ENCODE data around the gene GLRA2. TPM values are rescaled to one million over a fixed set of nuclear protein-coding genes. Genes with fewer than 3 reads are reported as not detected.

Gene GLRA2
- total and polyA plus RNA-seq, 3 experiments from 2014 or later, result not detected

- Mint-ChIP-seq H3K27me3 (peaks cover 0 to 2% of the 10 kb centered on the region in 2 donors), H3K27ac (no peak overlapping the region), H3K4me1 (no peaks in the 10 kb centered on the region), H3K4me3 (no peak overlapping the region), H3K9me3 (peaks cover 0 to 2% (median 0%) of the 10 kb centered on the region in 5 donors), H3K36me3 (no peaks in the 10 kb centered on the region)
- Histone ChIP-seq H3K9me3 (ENCODE audit: low read length) (no peaks in the 10 kb centered on the region), H3K4me1 (ENCODE audit: insufficient read depth, low read length) (no peaks in the 10 kb centered on the region), H3K27me3 (ENCODE audit: insufficient read depth, low read length, poor library complexity, severe bottlenecking) (no peaks in the 10 kb centered on the region), H3K27ac (ENCODE audit: low read depth, low read length) (no peak overlapping the region), H3K4me3 (ENCODE audit: low read length) (no peak overlapping the region), H3K36me3 (ENCODE audit: insufficient read depth, low read length) (no peaks in the 10 kb centered on the region)
- CTCF ChIA-PET, result no interaction called here
- POLR2A ChIA-PET, result no interaction called here
- DNase-seq, result no peak
These were observed 168.1 kb downstream of the GLRA2 start for GRCh38 chrX:14697451-14697850.

GRCh38 chrX:14698790-14699189 is 169.5 kb downstream of the GLRA2 start:
- ChIA-PET POLR2A (no interaction called here), CTCF (no interaction called here)
- H3K27ac ChIP-seq (ENCODE audit: low read depth, low read length), result no peak overlapping the region
- no peak overlapping the region for H3K4me3 ChIP-seq (ENCODE audit: low read length)
- no peaks in the 10 kb centered on the region for H3K9me3 ChIP-seq (ENCODE audit: low read length)
- Mint-ChIP-seq H3K27me3 (peaks cover 0 to 5% of the 10 kb centered on the region in 2 donors), H3K27ac (no peak overlapping the region), H3K9me3 (peaks cover 0 to 2% (median 0%) of the 10 kb centered on the region in 5 donors), H3K4me1 (no peaks in the 10 kb centered on the region), H3K4me3 (no peak overlapping the region), H3K36me3 (no peaks in the 10 kb centered on the region)
- no peaks in the 10 kb centered on the region for H3K27me3 ChIP-seq (ENCODE audit: insufficient read depth, low read length, poor library complexity, severe bottlenecking)
- H3K4me1 ChIP-seq (ENCODE audit: insufficient read depth, low read length), result no peaks in the 10 kb centered on the region
- H3K36me3 ChIP-seq (ENCODE audit: insufficient read depth, low read length), result no peaks in the 10 kb centered on the region
- DNase-seq, result no peak

GRCh38 chrX:14700982-14701381 is 171.6 kb downstream of the GLRA2 start:
- H3K4me3 Mint-ChIP-seq, result no peak overlapping the region

GRCh38 chrX:14702145-14702544 is 172.8 kb downstream of the GLRA2 start:
- Histone ChIP-seq H3K4me3 (ENCODE audit: low read length) (no peak overlapping the region), H3K27me3 (ENCODE audit: insufficient read depth, low read length, poor library complexity, severe bottlenecking) (no peaks in the 10 kb centered on the region), H3K9me3 (ENCODE audit: low read length) (no peaks in the 10 kb centered on the region), H3K4me1 (ENCODE audit: insufficient read depth, low read length) (no peaks in the 10 kb centered on the region), H3K27ac (ENCODE audit: low read depth, low read length) (no peak overlapping the region), H3K36me3 (ENCODE audit: insufficient read depth, low read length) (no peaks in the 10 kb centered on the region)
- Mint-ChIP-seq H3K36me3 (no peaks in the 10 kb centered on the region), H3K4me1 (no peaks in the 10 kb centered on the region), H3K9me3 (no peaks in the 10 kb centered on the region), H3K4me3 (no peak overlapping the region), H3K27ac (no peak overlapping the region), H3K27me3 (peaks cover 0 to 4% of the 10 kb centered on the region in 2 donors)
- no peak for DNase-seq
- ChIA-PET CTCF (no interaction called here), POLR2A (no interaction called here)

More at GRCh38 chrX:14700982-14701381, 171.6 kb downstream of the GLRA2 start:
- Mint-ChIP-seq H3K27me3 (peaks cover 0 to 4% of the 10 kb centered on the region in 2 donors), H3K4me1 (no peaks in the 10 kb centered on the region), H3K9me3 (no peaks in the 10 kb centered on the region), H3K36me3 (no peaks in the 10 kb centered on the region), H3K27ac (no peak overlapping the region)
- H3K4me1 ChIP-seq (ENCODE audit: insufficient read depth, low read length), result no peaks in the 10 kb centered on the region
- no peaks in the 10 kb centered on the region for H3K27me3 ChIP-seq (ENCODE audit: insufficient read depth, low read length, poor library complexity, severe bottlenecking)
- H3K9me3 ChIP-seq (ENCODE audit: low read length), result no peaks in the 10 kb centered on the region
- CTCF ChIA-PET, result no interaction called here
- DNase-seq, result no peak
- no peak overlapping the region for H3K4me3 ChIP-seq (ENCODE audit: low read length)
- no peak overlapping the region for H3K27ac ChIP-seq (ENCODE audit: low read depth, low read length)
- POLR2A ChIA-PET, result no interaction called here
- no peaks in the 10 kb centered on the region for H3K36me3 ChIP-seq (ENCODE audit: insufficient read depth, low read length)

- no peak overlapping the region for H3K4me3 Mint-ChIP-seq
- H3K27me3 Mint-ChIP-seq, result peaks cover 0 to 8% of the 10 kb centered on the region in 2 donors
- ChIA-PET CTCF (no interaction called here), POLR2A (no interaction called here)
- Histone ChIP-seq H3K4me3 (ENCODE audit: low read length) (no peak overlapping the region), H3K36me3 (ENCODE audit: insufficient read depth, low read length) (no peaks in the 10 kb centered on the region), H3K9me3 (ENCODE audit: low read length) (no peaks in the 10 kb centered on the region), H3K4me1 (ENCODE audit: insufficient read depth, low read length) (no peaks in the 10 kb centered on the region), H3K27ac (ENCODE audit: low read depth, low read length) (no peak overlapping the region), H3K27me3 (ENCODE audit: insufficient read depth, low read length, poor library complexity, severe bottlenecking) (no peaks in the 10 kb centered on the region)
- H3K4me1 Mint-ChIP-seq, result no peaks in the 10 kb centered on the region
- H3K9me3 Mint-ChIP-seq, result no peaks in the 10 kb centered on the region
- DNase-seq, result no peak
- no peak overlapping the region for H3K27ac Mint-ChIP-seq
- no peaks in the 10 kb centered on the region for H3K36me3 Mint-ChIP-seq
These were observed 182.8 kb downstream of the GLRA2 start for GRCh38 chrX:14712096-14712495.

- no peaks in the 10 kb centered on the region for H3K36me3 Mint-ChIP-seq
- no peaks in the 10 kb centered on the region for H3K4me1 ChIP-seq (ENCODE audit: insufficient read depth, low read length)
- H3K27ac ChIP-seq (ENCODE audit: low read depth, low read length), result no peak overlapping the region
- ChIA-PET POLR2A (no interaction called here), CTCF (no interaction called here)
- H3K27ac Mint-ChIP-seq, result no peak overlapping the region
- no peak overlapping the region for H3K4me3 Mint-ChIP-seq
- no peak for DNase-seq
- H3K27me3 ChIP-seq (ENCODE audit: insufficient read depth, low read length, poor library complexity, severe bottlenecking), result no peaks in the 10 kb centered on the region
- H3K36me3 ChIP-seq (ENCODE audit: insufficient read depth, low read length), result no peaks in the 10 kb centered on the region
- H3K4me1 Mint-ChIP-seq, result no peaks in the 10 kb centered on the region
- H3K4me3 ChIP-seq (ENCODE audit: low read length), result no peak overlapping the region
- H3K9me3 Mint-ChIP-seq, result peaks cover 0 to 3% (median 0%) of the 10 kb centered on the region in 5 donors
- no peaks in the 10 kb centered on the region for H3K9me3 ChIP-seq (ENCODE audit: low read length)
- H3K27me3 Mint-ChIP-seq, result peaks cover 0 to 7% of the 10 kb centered on the region in 2 donors
These were observed 188.6 kb downstream of the GLRA2 start for GRCh38 chrX:14717949-14718348.

- ChIA-PET CTCF (no interaction called here), POLR2A (no interaction called here)
- H3K27ac Mint-ChIP-seq, result no peak overlapping the region
- Histone ChIP-seq H3K4me1 (ENCODE audit: insufficient read depth, low read length) (no peaks in the 10 kb centered on the region), H3K27ac (ENCODE audit: low read depth, low read length) (no peak overlapping the region), H3K4me3 (ENCODE audit: low read length) (no peak overlapping the region), H3K9me3 (ENCODE audit: low read length) (no peaks in the 10 kb centered on the region), H3K36me3 (ENCODE audit: insufficient read depth, low read length) (no peaks in the 10 kb centered on the region), H3K27me3 (ENCODE audit: insufficient read depth, low read length, poor library complexity, severe bottlenecking) (no peaks in the 10 kb centered on the region)
- no peaks in the 10 kb centered on the region for H3K36me3 Mint-ChIP-seq
- no peak overlapping the region for H3K4me3 Mint-ChIP-seq
- peaks cover 0 to 3% (median 0%) of the 10 kb centered on the region in 5 donors for H3K9me3 Mint-ChIP-seq
- no peaks in the 10 kb centered on the region for H3K4me1 Mint-ChIP-seq
- DNase-seq, result no peak
- H3K27me3 Mint-ChIP-seq, result peaks cover 0 to 7% of the 10 kb centered on the region in 2 donors
These were observed 189.1 kb downstream of the GLRA2 start for GRCh38 chrX:14718403-14718802.

- Mint-ChIP-seq H3K27me3 (no peaks in the 10 kb centered on the region), H3K9me3 (peaks cover 0 to 14% (median 3%) of the 10 kb centered on the region in 5 donors), H3K4me1 (no peaks in the 10 kb centered on the region), H3K4me3 (no peak overlapping the region), H3K27ac (no peak overlapping the region), H3K36me3 (no peaks in the 10 kb centered on the region)
- ChIA-PET CTCF (no interaction called here), POLR2A (no interaction called here)
- H3K27ac ChIP-seq (ENCODE audit: low read depth, low read length), result no peak overlapping the region
- H3K4me1 ChIP-seq (ENCODE audit: insufficient read depth, low read length), result no peaks in the 10 kb centered on the region
- no peaks in the 10 kb centered on the region for H3K9me3 ChIP-seq (ENCODE audit: low read length)
- no peaks in the 10 kb centered on the region for H3K36me3 ChIP-seq (ENCODE audit: insufficient read depth, low read length)
- no peaks in the 10 kb centered on the region for H3K27me3 ChIP-seq (ENCODE audit: insufficient read depth, low read length, poor library complexity, severe bottlenecking)
- no peak overlapping the region for H3K4me3 ChIP-seq (ENCODE audit: low read length)
- no peak for DNase-seq
These were observed 199.7 kb downstream of the GLRA2 start for GRCh38 chrX:14729058-14729457.

GRCh38 chrX:14738643-14739042 is 209.3 kb downstream of the GLRA2 start:
- H3K4me1 ChIP-seq (ENCODE audit: insufficient read depth, low read length), result no peaks in the 10 kb centered on the region
- H3K9me3 ChIP-seq (ENCODE audit: low read length), result no peaks in the 10 kb centered on the region
- H3K9me3 Mint-ChIP-seq, result peaks cover 0 to 4% (median 2%) of the 10 kb centered on the region in 5 donors
- H3K4me3 Mint-ChIP-seq, result no peak overlapping the region
- ChIA-PET CTCF (no interaction called here), POLR2A (no interaction called here)
- H3K27me3 Mint-ChIP-seq, result no peaks in the 10 kb centered on the region
- H3K4me3 ChIP-seq (ENCODE audit: low read length), result no peak overlapping the region
- H3K4me1 Mint-ChIP-seq, result no peaks in the 10 kb centered on the region
- H3K36me3 ChIP-seq (ENCODE audit: insufficient read depth, low read length), result no peaks in the 10 kb centered on the region
- H3K27me3 ChIP-seq (ENCODE audit: insufficient read depth, low read length, poor library complexity, severe bottlenecking), result no peaks in the 10 kb centered on the region
- H3K36me3 Mint-ChIP-seq, result no peaks in the 10 kb centered on the region
- no peak overlapping the region for H3K27ac ChIP-seq (ENCODE audit: low read depth, low read length)
- DNase-seq, result no peak
- no peak overlapping the region for H3K27ac Mint-ChIP-seq

Data from CD8-positive, alpha-beta memory T cell (primary cell).